CD14-positive monocyte (primary cell): ENCODE results near the gene CARMIL1. TPM values are rescaled to one million over a fixed set of nuclear protein-coding genes. Genes with fewer than 3 reads are reported as not detected.

Source experiments
- DNase-seq, 3 donors: peaks; one replicate each; pipeline ENCODE4 v3.0.0-alpha.2; 2011 to 2022
- H2AFZ ChIP-seq: 2 replicates; pipeline ENCODE4 v1.6.0; 2012; ENCODE audit warnings: mild to moderate bottlenecking, low read depth, low read length, inconsistent platforms; ENCODE audit not compliant: insufficient read depth, poor library complexity, severe bottlenecking
- H3K27ac ChIP-seq, 2 donors: 1 replicate in 1 of 2; 2 replicates in 1 of 2; pipeline ENCODE4 v1.5.1; 2012 to 2013; ENCODE audit warnings: low read length in 2 of 2, control low read depth in 1 of 2, inconsistent platforms in 1 of 2, low read depth in 1 of 2, mild to moderate bottlenecking in 1 of 2
- H3K27me3 ChIP-seq, 2 donors: one replicate each; pipeline versions ENCODE4 v1.6.0 to v1.6.1; 2011 to 2013; ENCODE audit warnings: low read length in 2 of 2; ENCODE audit not compliant: control insufficient read depth in 2 of 2, insufficient read depth in 2 of 2
- H3K36me3 ChIP-seq, 2 donors: replicated peaks in 1 of 2; 1 replicate in 1 of 2; 2 replicates in 1 of 2; pipeline versions ENCODE4 v1.5.1 to v1.6.1; 2012 to 2013; ENCODE audit warnings: low read length in 2 of 2, control low read depth in 1 of 2, inconsistent platforms in 1 of 2, mild to moderate bottlenecking in 1 of 2; ENCODE audit not compliant: insufficient read depth in 2 of 2, control insufficient read depth in 1 of 2
- H3K4me1 ChIP-seq, 2 donors: 1 replicate in 1 of 2; 2 replicates in 1 of 2; pipeline versions ENCODE4 v1.5.1 to v1.6.1; 2012 to 2013; ENCODE audit warnings: low read length in 2 of 2, control low read depth in 1 of 2, inconsistent platforms in 1 of 2, mild to moderate bottlenecking in 1 of 2, moderate library complexity in 1 of 2; ENCODE audit not compliant: insufficient read depth in 2 of 2, control insufficient read depth in 1 of 2
- H3K4me2 ChIP-seq: replicated peaks from 2 replicates; pipeline ENCODE3; 2012; ENCODE audit warnings: low read length, moderate library complexity, mild to moderate bottlenecking; ENCODE audit not compliant: poor library complexity, severe bottlenecking; ENCODE audit errors: extremely low read depth
- H3K4me3 ChIP-seq, 3 experiments: fragments of 200-600 bp in 1 of 3; sonication (generic) in 1 of 3; replicated peaks in 1 of 3; 1 replicate in 2 of 3; 2 replicates in 1 of 3; pipeline ENCODE4 v1.5.1; 2011 to 2013; ENCODE audit warnings: low read length in 3 of 3, mild to moderate bottlenecking in 3 of 3, control low read depth in 2 of 3, low read depth in 2 of 3, inconsistent platforms in 1 of 3, moderate library complexity in 1 of 3
- H3K79me2 ChIP-seq: 2 replicates; pipeline ENCODE4 v1.6.0; 2012; ENCODE audit warnings: mild to moderate bottlenecking, control low read depth, inconsistent platforms, low read length, moderate library complexity; ENCODE audit not compliant: insufficient read depth
- H3K9ac ChIP-seq: 2 replicates; pipeline ENCODE4 v1.6.0; 2017; ENCODE audit warnings: low read length, mild to moderate bottlenecking; ENCODE audit not compliant: insufficient read depth, poor library complexity, severe bottlenecking
- H3K9me3 ChIP-seq, 2 donors: replicated peaks in 1 of 2; 1 replicate in 1 of 2; 2 replicates in 1 of 2; pipeline versions ENCODE4 v1.5.1 to v1.6.1; 2012 to 2013; ENCODE audit warnings: low read length in 2 of 2, control low read depth in 1 of 2; ENCODE audit not compliant: control insufficient read depth in 1 of 2, insufficient read depth in 1 of 2
- H4K20me1 ChIP-seq: 2 replicates; pipeline ENCODE4 v1.6.0; 2012; ENCODE audit warnings: mild to moderate bottlenecking, low read length, control low read depth, moderate library complexity; ENCODE audit not compliant: insufficient read depth
- H3K27ac Mint-ChIP-seq, 7 donors: one replicate each; pipeline ENCODE4 v1.8.0; 2020; ENCODE audit warnings: mild to moderate bottlenecking in 7 of 7, mixed read lengths in 7 of 7, moderate library complexity in 6 of 7, inconsistent platforms in 2 of 7
- H3K27me3 Mint-ChIP-seq, 3 donors: one replicate each; pipeline ENCODE4 v1.8.0; 2021 to 2022; ENCODE audit warnings: low read depth in 3 of 3, mild to moderate bottlenecking in 3 of 3, mixed read lengths in 3 of 3, moderate library complexity in 3 of 3, inconsistent platforms in 1 of 3
- H3K36me3 Mint-ChIP-seq, 2 donors: one replicate each; pipeline ENCODE4 v1.8.0; 2020; ENCODE audit warnings: mixed read lengths in 2 of 2, inconsistent platforms in 1 of 2, mild to moderate bottlenecking in 1 of 2
- H3K4me1 Mint-ChIP-seq: one replicate; pipeline ENCODE4 v1.8.0; 2020; ENCODE audit warnings: mild to moderate bottlenecking, mixed read lengths
- H3K4me3 Mint-ChIP-seq, 2 donors: one replicate each; pipeline ENCODE4 v1.8.0; 2020; ENCODE audit warnings: mild to moderate bottlenecking in 2 of 2, mixed read lengths in 2 of 2, moderate library complexity in 1 of 2
- H3K9me3 Mint-ChIP-seq, 7 donors: one replicate each; pipeline ENCODE4 v1.8.0; 2020 to 2022; ENCODE audit warnings: mixed read lengths in 7 of 7, mild to moderate bottlenecking in 6 of 7, moderate library complexity in 6 of 7, inconsistent platforms in 2 of 7
- CTCF ChIP-seq: fragments of 200-600 bp; IDR thresholded peaks from one replicate; pipeline ENCODE4 v1.8.0; 2022; ENCODE audit warnings: antibody characterized with exemption, mild to moderate bottlenecking
- WGBS: methylation state at CpG from one replicate; pipeline ENCODE4 v1.1.5; 2013; ENCODE audit warnings: missing lambda C conversion rate; ENCODE audit not compliant: insufficient coverage; 5-methylcytosine and 5-hydroxymethylcytosine counted together
- intact Hi-C, 2 donors: fragments of 100-400 bp; cut with micrococcal nuclease; formaldehyde crosslinking; loops; one replicate each; pipeline versions ENCODE4 v1.15.0 to v1.15.1; 2023
- polyA plus RNA-seq, 3 donors: library from polyadenylated mRNA; depleted of rRNA in 1 of 3; unstranded in 2 of 3; stranded (reverse) in 1 of 3; fragments of 300-500 nt in 2 of 3; fragments of >200 nt in 1 of 3; fragmentation: Illumina TruSeq in 2 of 3; gene quantifications; 1 replicate in 2 of 3; 2 replicates in 1 of 3; pipeline ENCODE4 v1.2.3, GENCODE V29; 2012 to 2021

Gene CARMIL1
- polyA plus RNA-seq, 3 donors, result 0.30 to 0.49 (median 0.41) TPM

- no peak for TF ChIP-seq CTCF
Observed at GRCh38 chr6:25603251-25603650, 324.1 kb downstream of the CARMIL1 start.

GRCh38 chr6:25606151-25606550 is 327.0 kb downstream of the CARMIL1 start:
- no peak overlapping the region for H3K9ac ChIP-seq
- H3K27me3 ChIP-seq, result no peaks in the 10 kb centered on the region
- no peaks in the 10 kb centered on the region for H3K79me2 ChIP-seq
- peak overlapping the region in 1 of 7 donors; percentile 14 for H3K27ac Mint-ChIP-seq
- no peak for DNase-seq
- no peaks in the 10 kb centered on the region for H3K9me3 Mint-ChIP-seq
- no peaks in the 10 kb centered on the region for H4K20me1 ChIP-seq
- no peak overlapping the region for H3K4me2 ChIP-seq
- no peak for TF ChIP-seq CTCF
- H3K36me3 ChIP-seq, result no peaks in the 10 kb centered on the region
- no peak overlapping the region for H3K4me3 Mint-ChIP-seq
- H3K36me3 Mint-ChIP-seq, result no peaks in the 10 kb centered on the region
- H3K9me3 ChIP-seq, result no peaks in the 10 kb centered on the region
- H3K27me3 Mint-ChIP-seq, result no peaks in the 10 kb centered on the region
- H3K4me1 ChIP-seq, result no peaks in the 10 kb centered on the region
- H2AFZ ChIP-seq, result no peak overlapping the region
- 99% methylated on average over 8 of the region's 11 CpGs for WGBS
- H3K4me3 ChIP-seq, result no peak overlapping the region
- H3K27ac ChIP-seq, result no peak overlapping the region
- H3K4me1 Mint-ChIP-seq, result no peaks in the 10 kb centered on the region
- intact Hi-C loops, result loop anchor here in 1 of 2 donors (10.0 kb wide), 1 partner anchor 341 kb away; no protein-coding TSS in a partner anchor

More at GRCh38 chr6:25603251-25603650, 324.1 kb downstream of the CARMIL1 start:
- Histone ChIP-seq H3K27ac (no peak overlapping the region), H3K4me1 (no peaks in the 10 kb centered on the region), H2AFZ (no peak overlapping the region), H3K79me2 (no peaks in the 10 kb centered on the region), H3K27me3 (no peaks in the 10 kb centered on the region), H3K36me3 (no peaks in the 10 kb centered on the region), H3K9ac (no peak overlapping the region), H3K4me3 (no peak overlapping the region), H3K4me2 (no peak overlapping the region), H4K20me1 (no peaks in the 10 kb centered on the region), H3K9me3 (no peaks in the 10 kb centered on the region)
- Mint-ChIP-seq H3K36me3 (peaks cover 0 to 4% of the 10 kb centered on the region in 2 donors), H3K4me1 (no peaks in the 10 kb centered on the region), H3K9me3 (no peaks in the 10 kb centered on the region), H3K27ac (no peak overlapping the region), H3K27me3 (no peaks in the 10 kb centered on the region), H3K4me3 (no peak overlapping the region)
- WGBS, result 100% methylated on average over 1 of the region's 1 CpG
- intact Hi-C loops, result loop anchor here in 1 of 2 donors (10.0 kb wide), 1 partner anchor 338 kb away; no protein-coding TSS in a partner anchor
- no peak for DNase-seq
